NCI-H2227 treated with DMSO at 0.1 percent for 48 hours (cell line): ENCODE measurements around the gene ULK1.
"Not testable (repeated sequence)": the region's sequence is repeated elsewhere in the genome, so short reads cannot be mapped to it uniquely, and the experiment has no call there.

Experiments
- DNase-seq: peaks from one replicate; lab custom pipeline; 2025; lab: John Stamatoyannopoulos, UW

The ULK1 gene

DNA sequence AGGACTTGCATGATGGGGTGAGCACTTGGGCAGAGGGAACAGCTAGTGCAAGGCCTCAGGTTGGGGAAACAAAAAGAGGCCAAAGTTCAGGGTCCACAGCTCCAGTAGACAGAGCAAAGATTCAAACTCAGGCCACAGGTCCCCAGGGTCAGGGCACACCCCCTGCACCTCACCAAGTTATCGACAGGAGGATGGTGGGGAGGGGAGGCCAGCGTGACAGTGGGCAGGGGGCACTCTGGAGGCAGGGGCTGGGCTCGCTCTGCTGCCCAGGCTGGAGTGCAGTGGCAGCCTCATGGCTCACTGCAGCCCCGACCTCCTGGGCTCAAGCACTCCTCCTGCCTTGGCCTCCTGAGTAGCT, 32.4 kb upstream of the ULK1 start:
- no peak for DNase-seq

- DNase-seq, result no peak
These were observed 31.8 kb upstream of the ULK1 start for GRCh38 chr12:131862600-131862993.

GRCh38 chr12:131862994-131863710, 31.3 kb upstream of the ULK1 start:
- DNase-seq, result no peak

DNA sequence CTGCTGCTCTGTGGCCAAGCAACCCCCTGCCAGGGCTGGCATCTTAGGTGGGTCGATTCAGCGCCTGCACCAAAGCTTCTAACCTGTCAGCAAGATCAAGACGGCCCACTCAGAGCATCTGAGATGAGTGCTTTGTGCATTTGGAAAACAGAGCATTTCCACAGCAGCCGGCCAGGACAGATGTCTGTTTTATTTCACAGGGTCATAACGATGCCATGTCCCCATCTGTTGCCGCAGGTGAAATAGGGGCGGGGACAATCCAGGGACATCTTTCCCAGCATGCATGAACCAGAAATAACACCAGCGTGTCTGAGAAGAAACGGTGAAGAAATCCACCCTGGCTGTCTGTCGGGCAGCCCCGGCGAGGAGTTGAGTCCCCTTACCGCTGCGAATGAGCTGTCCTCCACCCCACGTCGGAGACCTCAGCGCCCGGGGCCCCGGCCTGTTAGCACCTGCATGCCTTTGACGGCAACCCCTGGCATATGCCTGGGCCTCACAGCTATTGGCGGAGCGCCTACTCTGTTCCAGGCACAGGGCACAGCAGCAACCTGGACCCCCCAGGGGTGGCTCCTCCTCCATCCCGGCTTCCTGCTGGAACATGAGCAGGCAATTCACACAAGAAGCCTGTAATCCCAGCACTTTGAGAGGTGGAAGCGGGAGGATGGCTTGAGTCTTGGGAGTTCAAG, 30.6 kb upstream of the ULK1 start:
- DNase-seq, result no peak

DNA sequence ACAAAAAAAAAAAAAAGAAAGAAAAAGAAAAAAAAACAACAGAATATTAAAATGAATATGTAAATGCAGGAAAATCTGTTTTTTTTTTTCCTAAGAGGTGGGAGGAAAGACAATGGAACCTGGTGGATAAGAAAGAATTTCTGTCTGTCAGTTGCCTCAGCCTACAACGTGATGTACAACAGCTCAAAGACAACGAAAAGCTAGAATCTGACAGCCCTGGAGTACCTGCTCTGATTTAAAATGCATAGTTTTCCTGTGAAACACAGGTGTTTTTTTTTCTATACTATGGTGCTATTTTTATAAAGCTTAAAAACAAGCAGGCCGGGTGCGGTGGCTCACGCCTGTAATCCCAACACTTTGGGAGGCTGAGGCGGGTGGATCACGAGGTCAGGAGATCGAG, 30.0 kb upstream of the ULK1 start:
- DNase-seq, result no peak

DNA sequence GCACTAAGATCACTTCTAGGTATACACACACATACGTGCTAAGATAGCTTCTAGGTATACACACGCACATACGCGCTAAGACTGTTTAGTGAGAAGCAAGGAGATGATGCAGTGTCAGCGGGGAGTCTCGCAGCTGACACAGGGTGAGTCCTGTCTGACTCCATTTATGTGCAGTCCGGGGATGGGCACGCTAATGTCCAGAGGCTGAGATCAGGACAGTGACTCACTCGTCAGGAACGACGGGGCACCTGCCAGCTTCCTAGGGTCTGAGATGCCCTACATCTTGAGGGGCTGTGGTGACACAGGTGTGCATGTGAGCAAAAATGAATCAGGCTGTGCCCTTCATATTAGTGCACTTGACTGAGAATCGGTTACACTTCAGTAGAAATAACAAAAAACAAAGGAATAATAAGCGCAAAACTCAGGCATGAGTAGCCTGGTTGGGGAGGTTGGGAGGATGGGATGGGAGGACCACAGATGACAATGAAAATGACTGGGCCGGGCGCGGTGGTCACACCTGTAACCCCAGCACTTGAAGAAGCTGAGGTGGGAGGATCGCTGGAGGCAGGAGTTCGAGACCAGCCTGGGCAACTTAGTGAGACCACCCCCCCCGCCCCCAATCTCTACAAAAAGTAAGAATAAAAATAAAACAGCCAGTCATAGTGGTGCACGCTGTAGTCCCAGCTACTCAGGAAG, 29.1 kb upstream of the ULK1 start:
- no peak for DNase-seq

- no peak for DNase-seq
These were observed 27.0 kb upstream of the ULK1 start for GRCh38 chr12:131867471-131867870.

DNA sequence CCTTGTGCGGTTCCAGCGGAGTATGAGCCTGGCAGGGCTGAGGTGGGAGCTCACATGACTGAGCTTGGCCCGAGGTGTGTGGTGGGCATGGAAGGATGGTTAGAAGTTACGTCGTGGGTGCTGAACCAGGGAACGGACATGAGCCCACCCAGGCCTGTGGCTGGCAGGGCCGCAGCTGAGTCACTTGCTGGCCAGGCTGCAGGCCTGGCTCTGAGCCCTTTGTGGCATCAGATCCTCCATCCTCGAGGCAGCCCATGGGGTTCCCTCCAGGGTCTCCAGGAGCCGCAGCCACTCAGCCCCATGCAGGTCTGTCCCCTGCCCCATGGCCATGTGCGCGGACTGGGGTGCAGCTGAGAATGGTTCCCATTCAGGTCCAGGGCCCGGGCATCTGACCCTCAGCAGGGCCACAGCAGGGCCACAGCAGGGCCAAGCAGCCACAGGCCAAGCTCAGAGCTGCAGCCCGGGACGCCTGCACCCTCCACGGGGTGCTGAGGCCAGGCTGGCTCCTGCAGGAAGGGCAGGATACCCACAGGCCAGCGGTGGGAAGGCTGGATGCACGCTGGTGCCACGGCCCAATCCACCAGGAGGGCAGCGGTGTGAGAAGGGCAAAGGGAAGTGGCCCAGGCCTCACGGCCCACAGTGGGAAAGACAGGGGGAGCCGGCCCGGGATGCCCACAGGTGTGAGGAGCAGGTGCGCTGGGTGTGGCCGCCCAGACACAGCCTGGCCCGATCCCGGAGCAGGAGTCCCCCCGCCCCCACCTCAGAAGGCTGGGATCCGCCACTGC, 26.3 kb upstream of the ULK1 start:
- no peak for DNase-seq

DNA sequence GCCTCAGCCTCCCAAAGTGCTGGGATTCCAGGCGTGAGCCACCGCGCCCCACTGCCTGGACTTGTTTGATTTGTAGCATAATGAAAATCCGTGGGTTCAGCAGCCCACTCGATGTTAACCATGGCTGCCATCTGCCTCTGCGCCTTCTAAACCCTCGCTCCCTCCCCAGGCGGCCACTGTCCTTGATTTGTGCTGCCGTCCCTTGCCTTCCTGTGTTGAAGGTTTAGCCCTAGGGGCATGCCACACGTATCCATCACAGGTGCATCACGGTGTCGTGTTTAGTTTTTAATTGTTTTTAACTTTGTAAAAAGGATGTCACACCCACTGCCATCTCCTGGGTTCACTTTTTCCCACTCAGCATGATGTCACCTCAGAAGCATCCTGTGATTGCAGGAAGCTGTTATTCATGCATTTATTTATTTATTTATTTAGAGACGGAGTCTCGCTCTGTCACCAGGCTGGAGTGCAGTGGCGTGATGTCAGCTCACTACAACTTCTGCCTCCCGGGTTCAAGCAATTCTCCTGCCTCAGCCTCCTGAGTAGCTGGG, 24.5 kb upstream of the ULK1 start:
- DNase-seq, result no peak

- no peak for DNase-seq
These were observed 22.7 kb upstream of the ULK1 start for GRCh38 chr12:131871677-131872076.

DNA sequence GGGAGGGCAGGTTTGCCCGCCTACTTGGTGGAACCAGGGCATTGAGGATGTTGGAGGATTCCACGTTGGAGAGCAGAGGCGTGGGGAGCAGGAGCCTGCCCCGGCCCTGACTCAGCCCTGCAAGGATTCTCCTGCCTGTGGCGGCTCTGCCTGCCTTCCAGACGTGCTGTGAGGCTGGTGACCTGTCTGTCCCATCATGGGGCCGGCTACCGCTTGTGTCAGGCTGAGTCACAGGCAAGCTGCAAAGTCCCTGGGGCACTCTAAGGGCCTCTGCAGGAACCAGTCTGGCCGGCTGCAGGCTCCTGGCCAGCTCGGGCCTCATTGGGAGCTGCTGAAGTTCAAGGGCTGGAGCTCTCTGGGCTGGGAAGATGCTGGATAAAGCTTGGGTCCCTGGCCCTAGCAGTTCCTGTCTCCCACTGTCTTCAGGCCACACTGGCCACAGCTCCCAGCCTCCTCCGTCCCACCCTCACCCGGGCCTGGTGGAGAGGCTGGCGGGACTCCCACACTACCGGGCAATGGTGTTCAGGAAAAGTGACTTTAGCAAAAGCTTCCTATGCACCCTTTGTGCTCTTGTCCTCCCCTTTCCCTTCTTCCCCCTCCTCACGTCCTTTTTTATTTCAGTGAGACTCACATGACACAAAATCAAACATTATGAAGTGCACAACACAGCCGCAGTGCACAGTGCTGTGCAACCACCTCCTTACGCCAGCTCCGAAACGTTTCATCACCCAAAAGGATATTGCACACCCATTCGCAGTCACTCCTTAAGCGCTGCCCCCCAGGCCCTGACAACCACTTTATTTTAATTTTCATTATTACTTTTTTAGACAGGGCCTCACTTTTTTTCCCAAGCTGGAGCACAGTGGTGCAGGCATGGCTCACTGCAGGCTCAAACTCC, 22.0 kb upstream of the ULK1 start:
- no peak for DNase-seq

GRCh38 chr12:131873293-131873692, 21.1 kb upstream of the ULK1 start:
- no peak for DNase-seq

- DNase-seq, result not testable (repeated sequence)
These were observed 19.4 kb upstream of the ULK1 start for GRCh38 chr12:131874972-131875371.

DNA sequence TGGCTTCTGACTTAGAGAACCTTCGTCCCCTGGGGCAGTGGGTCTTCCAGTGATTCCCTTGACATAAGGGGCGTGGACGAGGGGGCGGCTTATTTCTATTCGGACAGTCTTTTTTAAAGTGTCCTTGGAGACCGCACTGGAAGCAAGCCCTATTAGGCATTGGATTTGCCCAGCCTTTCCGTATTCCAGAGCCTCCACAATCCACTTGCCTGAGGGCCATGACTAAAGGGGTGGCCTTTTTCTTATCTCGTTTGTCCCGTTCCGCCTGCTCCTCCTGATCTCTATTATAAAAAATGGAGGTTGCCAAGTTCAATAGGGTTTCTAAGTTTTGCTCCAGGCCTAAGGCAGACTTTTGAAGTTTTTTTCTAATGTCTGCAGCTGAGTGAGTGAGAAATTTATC, 17.2 kb upstream of the ULK1 start:
- DNase-seq, result not testable (repeated sequence)

DNA sequence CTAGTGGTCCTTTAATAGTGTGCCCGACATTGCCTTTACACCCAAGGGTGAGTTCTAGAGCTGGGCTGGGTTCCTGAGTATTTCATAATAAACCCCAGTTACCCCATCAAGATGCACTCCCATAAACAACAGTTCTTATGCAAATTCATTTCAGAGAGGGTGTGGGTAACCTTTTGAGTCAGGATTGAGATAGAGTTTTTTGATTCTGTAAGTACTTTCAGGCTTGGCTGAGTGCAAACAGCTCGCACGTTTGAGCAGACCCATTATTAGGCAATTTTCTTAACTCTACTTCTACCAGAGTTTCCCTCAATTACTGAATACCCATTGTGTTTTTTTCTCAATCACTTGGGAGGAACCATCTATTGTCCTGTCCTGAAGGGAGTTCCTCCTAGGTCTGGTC, 16.0 kb upstream of the ULK1 start:
- DNase-seq, result not testable (repeated sequence)

DNA sequence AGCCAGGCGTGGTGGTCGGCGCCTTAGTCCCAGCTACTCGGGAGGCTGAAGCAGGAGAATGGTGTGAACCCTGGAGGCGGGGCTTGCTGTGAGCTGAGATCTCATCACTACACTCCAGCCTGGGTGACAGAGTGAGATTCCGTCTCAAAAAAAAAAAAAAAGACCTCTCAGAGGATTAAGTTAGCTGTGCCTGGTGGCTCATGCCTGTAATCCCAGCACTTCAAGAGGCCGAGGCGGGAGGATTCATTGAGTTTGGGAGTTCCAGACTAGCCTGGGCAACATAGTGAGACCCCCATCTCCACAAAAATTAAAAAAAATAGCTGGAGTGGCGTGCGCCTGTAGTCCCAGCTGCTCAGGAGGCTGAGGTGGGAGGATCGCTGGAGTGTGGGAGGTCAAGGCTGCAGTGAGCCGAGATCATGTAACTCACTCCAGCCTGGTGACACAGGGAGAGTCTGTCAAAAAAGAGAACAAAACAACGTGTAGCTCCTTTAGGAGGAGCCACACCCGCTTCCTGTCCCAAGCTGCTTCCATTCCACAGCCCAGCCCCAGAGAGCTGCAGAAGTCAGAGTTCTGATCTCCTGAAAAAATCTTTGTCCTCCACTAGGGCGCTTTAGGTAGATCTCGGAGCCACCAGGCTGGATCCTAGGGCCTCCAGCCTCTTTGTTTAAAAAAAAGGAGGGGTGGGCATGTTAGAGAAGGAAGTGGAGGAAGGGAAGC, 11.5 kb upstream of the ULK1 start:
- DNase-seq, result no peak

GRCh38 chr12:131883521-131883900, 10.9 kb upstream of the ULK1 start:
- DNase-seq, result no peak

- DNase-seq, result not testable (repeated sequence)
These were observed 9.3 kb upstream of the ULK1 start for GRCh38 chr12:131885076-131885475.

DNA sequence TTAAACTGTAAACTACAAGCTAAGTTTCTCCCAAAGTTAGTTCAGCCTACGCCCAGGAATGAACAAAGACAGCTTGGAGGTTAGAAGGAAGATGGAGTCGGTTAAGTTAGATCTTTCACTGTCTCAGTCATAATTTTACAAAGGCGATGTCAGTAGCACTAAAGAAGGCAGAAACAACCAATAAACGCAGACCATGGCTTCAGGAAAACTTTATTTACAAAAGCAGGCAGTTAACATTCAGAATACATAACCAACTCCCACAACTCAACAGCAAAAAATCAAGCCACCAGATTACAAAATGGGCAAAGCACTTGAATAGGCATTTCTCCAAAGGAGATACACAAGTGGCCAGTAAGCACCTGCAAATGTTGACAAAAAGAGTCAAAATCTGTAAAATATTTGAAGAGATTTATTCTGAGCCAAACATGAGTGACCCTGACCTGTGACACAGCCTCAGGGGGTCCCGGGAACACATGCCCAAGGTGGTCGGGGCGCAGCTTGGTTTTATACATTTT, 8.8 kb upstream of the ULK1 start:
- DNase-seq, result no peak

DNA sequence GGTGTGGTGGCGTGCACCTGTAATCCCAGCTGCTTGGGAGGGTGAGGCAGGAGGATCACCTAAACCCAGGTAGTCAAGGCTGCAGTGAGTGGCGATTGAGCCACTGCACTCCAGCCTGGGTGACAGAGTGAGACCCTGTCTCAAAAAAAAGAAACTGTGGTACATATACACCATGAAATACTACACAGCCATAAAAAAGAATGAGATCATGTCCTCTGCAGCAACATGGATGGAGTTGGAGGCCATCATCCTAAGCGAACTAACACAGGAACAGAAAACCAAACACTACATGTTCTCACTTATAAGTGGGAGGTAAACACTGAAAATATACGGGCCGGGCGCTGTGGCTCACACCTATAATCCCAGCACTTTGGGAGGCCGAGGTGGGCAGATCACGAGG, 2.7 kb upstream of the ULK1 start:
- DNase-seq, result not testable (repeated sequence)
